ENCODE results near the gene PRSS21. TPM values are rescaled to one million over a fixed set of nuclear protein-coding genes. Genes with fewer than 3 reads are reported as not detected.

PRSS21 gene
- total and polyA plus RNA-seq, 10 of the 15 experiments (the other 5 are each of a cell fraction or from before 2014, with no cell fraction given) = 5.3 to 73.4 (median 40.1) TPM; not detected in 1

- WGBS (ENCODE audit: insufficient coverage, insufficient replicate concordance, low lambda C conversion rate, missing lambda C conversion rate) = 85% methylated on average over 12 of the region's 12 CpGs
- ChIA-PET SMC1A (ENCODE audit: uncharacterized antibody, unreplicated experiment) (no interaction called here), POLR2A (no interaction called here), CTCF (interaction anchor here (1.0 kb wide), 1 partner anchor 66 kb away, joined by 3 read pairs; no protein-coding TSS in a partner anchor), RAD21 (ENCODE audit: unreplicated experiment) (no interaction called here)
- Histone ChIP-seq H3K36me3 (ENCODE audit: control insufficient read depth in 2 of 2, insufficient read depth in 2 of 2, low read length in 1 of 2) (peaks cover 20 to 22% of the 10 kb centered on the region in 2 experiments; a peak in 3 of 4 replicates), H3K9ac (ENCODE audit: control insufficient read depth, insufficient read depth, low read length) (no peak overlapping the region), H3K4me3 (no peak overlapping the region), H3K4me2 (ENCODE audit: control insufficient read depth, insufficient read depth) (no peak overlapping the region), H3K9me3 (replicated peaks; ENCODE audit: control insufficient read depth, insufficient read depth, low read length) (no peaks in the 10 kb centered on the region), H3K4me1 (ENCODE audit: control insufficient read depth, insufficient read depth, low read length) (0 out of 2 replicates have a peak, but pooled peaks cover 2% of the 10 kb centered on the region), H3K27ac (ENCODE audit: control insufficient read depth, insufficient read depth) (no peak overlapping the region), H4K20me1 (ENCODE audit: control insufficient read depth, insufficient read depth) (no peaks in the 10 kb centered on the region), H3K27me3 (replicated peaks in 1 of 2; ENCODE audit: control insufficient read depth in 2 of 2, insufficient read depth in 2 of 2, low read length in 1 of 2) (no peaks in the 10 kb centered on the region), H3K79me2 (ENCODE audit: control insufficient read depth, insufficient read depth, low read length) (peaks cover 27% of the 10 kb centered on the region), H2AFZ (ENCODE audit: control insufficient read depth, low read depth, low read length) (no peak overlapping the region)
- TF ChIP-seq POLR2AphosphoS2 (IDR thresholded peaks at IDR 0.05; ENCODE audit: low read depth, low read length) (0 out of 2 replicates have a peak, but pooled peaks have one; percentile 32), ZNF274 (IDR thresholded peaks at IDR 0.05; ENCODE audit: insufficient read depth, insufficient read length) (no peak), POLR2A (IDR thresholded peaks at IDR 0.05; ENCODE audit: low read depth, low read length) (peak; percentile 52), PML (IDR thresholded peaks at IDR 0.05; ENCODE audit: low read length) (0 out of 2 replicates have a peak, but pooled peaks have one; percentile 9)
- TSS peak; percentile 25 for BruUV-seq (replicated peaks)
- DNase-seq (ENCODE audit: low read depth, low spot score) (no peak), FAIRE-seq (no peak), ATAC-seq (no peak)
- intact Hi-C loops (cut with micrococcal nuclease; ENCODE audit: unreplicated experiment) = no loop called here
- in situ Hi-C loops (cut with MboI) = no loop called here
These were observed 43.7 kb upstream of the PRSS21 start for GRCh38 chr16:2773188-2773968.

- ChIA-PET POLR2A (interaction anchor here (0.7 kb wide), 1 partner anchor 19 kb away, joined by 3 read pairs; no protein-coding TSS in a partner anchor), CTCF (no interaction called here), RAD21 (ENCODE audit: unreplicated experiment) (interaction anchor here (0.9 kb wide), 1 partner anchor 20 kb away, joined by 3 read pairs; no protein-coding TSS in a partner anchor), SMC1A (ENCODE audit: uncharacterized antibody, unreplicated experiment) (interaction anchor here (0.6 kb wide), 1 partner anchor 362 kb away, joined by 3 read pairs; no protein-coding TSS in a partner anchor)
- in situ Hi-C loops (cut with MboI) (no loop called here), intact Hi-C loops (cut with micrococcal nuclease; ENCODE audit: unreplicated experiment) (no loop called here)
- Histone ChIP-seq H2AFZ (ENCODE audit: control insufficient read depth, low read depth, low read length) (no peak overlapping the region), H3K4me3 (no peak overlapping the region), H3K27me3 (replicated peaks in 1 of 2; ENCODE audit: control insufficient read depth in 2 of 2, insufficient read depth in 2 of 2, low read length in 1 of 2) (no peaks in the 10 kb centered on the region), H3K36me3 (ENCODE audit: control insufficient read depth in 2 of 2, insufficient read depth in 2 of 2, low read length in 1 of 2) (peaks cover 14% of the 10 kb centered on the region in 2 experiments; a peak in 3 of 4 replicates), H3K4me2 (ENCODE audit: control insufficient read depth, insufficient read depth) (no peak overlapping the region), H3K4me1 (ENCODE audit: control insufficient read depth, insufficient read depth, low read length) (0 out of 2 replicates have a peak, but pooled peaks cover 4% of the 10 kb centered on the region), H4K20me1 (ENCODE audit: control insufficient read depth, insufficient read depth) (no peaks in the 10 kb centered on the region), H3K79me2 (ENCODE audit: control insufficient read depth, insufficient read depth, low read length) (peaks cover 30% of the 10 kb centered on the region), H3K27ac (ENCODE audit: control insufficient read depth, insufficient read depth) (no peak overlapping the region), H3K9ac (ENCODE audit: control insufficient read depth, insufficient read depth, low read length) (no peak overlapping the region), H3K9me3 (replicated peaks; ENCODE audit: control insufficient read depth, insufficient read depth, low read length) (no peaks in the 10 kb centered on the region)
- FAIRE-seq (no peak), DNase-seq (ENCODE audit: low read depth, low spot score) (no peak), ATAC-seq (no peak)
- WGBS (ENCODE audit: insufficient coverage, insufficient replicate concordance, low lambda C conversion rate, missing lambda C conversion rate) = 49% methylated on average over 5 of the region's 7 CpGs
- BruUV-seq (replicated peaks) = no TSS peak
- no peak for TF ChIP-seq POLR2AphosphoS2 (IDR thresholded peaks at IDR 0.05; ENCODE audit: low read depth, low read length)
- no peak for TF ChIP-seq SMARCA5 (IDR thresholded peaks at IDR 0.05)
- TF ChIP-seq MAX (IDR thresholded peaks at IDR 0.05; ENCODE audit: low read depth, low read length) = no peak
- TF ChIP-seq SKIL (IDR thresholded peaks at IDR 0.05; ENCODE audit: low read depth, poor library complexity, severe bottlenecking) = no peak
- TF ChIP-seq USF2 (IDR thresholded peaks at IDR 0.05; ENCODE audit: borderline replicate concordance, low read depth, low read length) = no peak
- TF ChIP-seq NBN (IDR thresholded peaks at IDR 0.05) = no peak
- TF ChIP-seq ELK1 (IDR thresholded peaks at IDR 0.05; ENCODE audit: low read depth, low read length) = no peak
These were observed 42.7 kb upstream of the PRSS21 start for GRCh38 chr16:2774161-2774891.

All from GM12878 (cell line).